ENCODE results near the gene HAUS2.

HAUS2 gene

GRCh38 chr15:42608110-42608531, 59.5 kb downstream of the HAUS2 start:
- peak; percentile 19 to 27 for DNase-seq (ENCODE audit: low read depth in 2 of 2)

- DNase-seq (ENCODE audit: low read depth in 2 of 2), result no peak
Measured at GRCh38 chr15:42608752-42609488, 60.3 kb downstream of the HAUS2 start.

GRCh38 chr15:42611532-42611931, 62.9 kb downstream of the HAUS2 start:
- no peak for DNase-seq (ENCODE audit: low read depth in 2 of 2)

GRCh38 chr15:42612367-42612912, 63.8 kb downstream of the HAUS2 start:
- DNase-seq (ENCODE audit: low read depth in 2 of 2), result no peak

- no peak for DNase-seq (ENCODE audit: low read depth in 2 of 2)
Measured at GRCh38 chr15:42616107-42616506, 67.5 kb downstream of the HAUS2 start.

All from stimulated activated CD8-positive, alpha-beta memory T cell treated with anti-CD3 and anti-CD28 coated beads, Interleukin-2, amount 100 ng/mL, for 48 hours (primary cell).